Smooth muscle cell (in vitro differentiated cells): Measurements from ENCODE around the gene SRCIN1. TPM values are rescaled to one million over a fixed set of nuclear protein-coding genes. Genes with fewer than 3 reads are reported as not detected.

Experiments used
- DNase-seq: peaks from one replicate; lab custom pipeline; 2025; ENCODE audit not compliant: unreplicated experiment; lab: John Stamatoyannopoulos, UW
- H2AFZ ChIP-seq: fragments of 200-600 bp; sonication (generic); 2 replicates; pipeline ENCODE4 v1.6.0; 2016; ENCODE audit warnings: antibody characterized with exemption, low read depth, mild to moderate bottlenecking
- H3F3A ChIP-seq: fragments of 200-600 bp; sonication (generic); 2 replicates; pipeline ENCODE4 v1.6.0; 2017; ENCODE audit warnings: antibody characterized with exemption, low read depth
- H3K27ac ChIP-seq: fragments of 200-600 bp; sonication (generic); 2 replicates; pipeline ENCODE4 v1.5.1; 2016; ENCODE audit warnings: low read depth, mild to moderate bottlenecking
- H3K27me3 ChIP-seq: fragments of 200-600 bp; sonication (generic); 2 replicates; pipeline ENCODE4 v1.6.1; 2016; ENCODE audit warnings: low read depth, mild to moderate bottlenecking
- H3K36me3 ChIP-seq: fragments of 200-600 bp; sonication (generic); 2 replicates; pipeline ENCODE4 v1.5.1; 2016; ENCODE audit warnings: low read depth
- H3K4me1 ChIP-seq: fragments of 200-600 bp; sonication (generic); 2 replicates; pipeline ENCODE4 v1.5.1; 2016; ENCODE audit warnings: low read depth
- H3K4me2 ChIP-seq: fragments of 200-600 bp; sonication (generic); 2 replicates; pipeline ENCODE4 v1.6.0; 2016; ENCODE audit warnings: mild to moderate bottlenecking
- H3K4me3 ChIP-seq: fragments of 200-600 bp; sonication (generic); 2 replicates; pipeline ENCODE4 v1.5.1; 2016; ENCODE audit warnings: mild to moderate bottlenecking
- H3K79me2 ChIP-seq: fragments of 200-600 bp; sonication (generic); 2 replicates; pipeline ENCODE4 v1.6.0; 2016; ENCODE audit warnings: low read depth, mild to moderate bottlenecking
- H3K9ac ChIP-seq: fragments of 200-600 bp; sonication (generic); 2 replicates; pipeline ENCODE4 v1.6.0; 2016; ENCODE audit warnings: low read depth
- H3K9me3 ChIP-seq: fragments of 200-600 bp; sonication (generic); replicated peaks from 2 replicates; pipeline ENCODE4 v1.5.1; 2016; ENCODE audit warnings: low read depth
- H4K20me1 ChIP-seq: fragments of 200-600 bp; sonication (generic); 2 replicates; pipeline ENCODE4 v1.6.0; 2016; ENCODE audit warnings: low read depth
- WGBS: methylation state at CpG from one replicate; pipeline ENCODE4 v1.1.7; 2016; ENCODE audit warnings: low lambda C conversion rate; 5-methylcytosine and 5-hydroxymethylcytosine counted together
- polyA plus RNA-seq: library from polyadenylated mRNA; unstranded; fragments of >200 nt; fragmentation: Nextera tagmentation; extraction: Ambion mirVana; gene quantifications from 2 replicates; pipeline ENCODE4 v1.2.1, GENCODE V29; 2016
- total RNA-seq: library from RNA; depleted of rRNA; stranded (reverse); fragments of >200 nt; gene quantifications from 2 replicates; pipeline ENCODE4 v1.2.3, GENCODE V29; 2014
- TF ChIP-seq, protein P1 (sequence below): fragments of 200-600 bp; sonication (generic); IDR thresholded peaks from 2 replicates; pipeline ENCODE4 v1.5.1; 2017; ENCODE audit warnings: borderline replicate concordance, mild to moderate bottlenecking, antibody characterized with exemption; ENCODE audit not compliant: insufficient read depth, poor library complexity, severe bottlenecking

Gene SRCIN1
- total and polyA plus RNA-seq, 2 experiments from 2014 or later = 0.16 to 0.90 TPM

DNA sequence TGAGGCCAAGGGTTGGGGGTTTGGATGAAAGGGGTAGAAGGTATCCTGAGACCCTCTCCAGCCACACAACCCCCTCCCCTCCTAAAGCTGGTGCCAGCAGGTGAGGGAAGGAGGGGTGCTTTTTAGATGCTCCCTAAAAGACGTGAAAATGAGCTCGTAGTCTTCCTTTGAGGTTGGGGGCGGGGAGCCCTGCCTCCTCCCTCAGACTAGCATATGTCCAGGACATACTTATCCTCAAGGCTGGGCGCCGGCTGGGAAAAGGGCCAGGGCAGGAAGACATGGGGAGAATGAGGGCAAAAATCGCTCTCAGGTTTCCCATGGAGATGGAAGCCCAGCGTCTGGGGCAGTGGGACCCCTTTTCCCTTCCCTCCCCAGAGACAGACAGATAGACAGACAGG is 26.7 kb downstream of the SRCIN1 start:
- Histone ChIP-seq H3K4me3 (no peak overlapping the region), H3K79me2 (no peaks in the 10 kb centered on the region), H3K27ac (no peak overlapping the region), H3K27me3 (peaks cover 62% of the 10 kb centered on the region), H4K20me1 (no peaks in the 10 kb centered on the region), H3K9me3 (no peaks in the 10 kb centered on the region), H3K36me3 (no peaks in the 10 kb centered on the region), H2AFZ (no peak overlapping the region), H3K4me1 (peaks cover 14% of the 10 kb centered on the region), H3F3A (no peaks in the 10 kb centered on the region), H3K9ac (no peak overlapping the region), H3K4me2 (peak overlapping the region; percentile 72)
- 56% methylated on average over 7 of the region's 7 CpGs for WGBS
- TF ChIP-seq, protein P1, sequence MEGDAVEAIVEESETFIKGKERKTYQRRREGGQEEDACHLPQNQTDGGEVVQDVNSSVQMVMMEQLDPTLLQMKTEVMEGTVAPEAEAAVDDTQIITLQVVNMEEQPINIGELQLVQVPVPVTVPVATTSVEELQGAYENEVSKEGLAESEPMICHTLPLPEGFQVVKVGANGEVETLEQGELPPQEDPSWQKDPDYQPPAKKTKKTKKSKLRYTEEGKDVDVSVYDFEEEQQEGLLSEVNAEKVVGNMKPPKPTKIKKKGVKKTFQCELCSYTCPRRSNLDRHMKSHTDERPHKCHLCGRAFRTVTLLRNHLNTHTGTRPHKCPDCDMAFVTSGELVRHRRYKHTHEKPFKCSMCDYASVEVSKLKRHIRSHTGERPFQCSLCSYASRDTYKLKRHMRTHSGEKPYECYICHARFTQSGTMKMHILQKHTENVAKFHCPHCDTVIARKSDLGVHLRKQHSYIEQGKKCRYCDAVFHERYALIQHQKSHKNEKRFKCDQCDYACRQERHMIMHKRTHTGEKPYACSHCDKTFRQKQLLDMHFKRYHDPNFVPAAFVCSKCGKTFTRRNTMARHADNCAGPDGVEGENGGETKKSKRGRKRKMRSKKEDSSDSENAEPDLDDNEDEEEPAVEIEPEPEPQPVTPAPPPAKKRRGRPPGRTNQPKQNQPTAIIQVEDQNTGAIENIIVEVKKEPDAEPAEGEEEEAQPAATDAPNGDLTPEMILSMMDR = no peak
- no peak for DNase-seq

DNA sequence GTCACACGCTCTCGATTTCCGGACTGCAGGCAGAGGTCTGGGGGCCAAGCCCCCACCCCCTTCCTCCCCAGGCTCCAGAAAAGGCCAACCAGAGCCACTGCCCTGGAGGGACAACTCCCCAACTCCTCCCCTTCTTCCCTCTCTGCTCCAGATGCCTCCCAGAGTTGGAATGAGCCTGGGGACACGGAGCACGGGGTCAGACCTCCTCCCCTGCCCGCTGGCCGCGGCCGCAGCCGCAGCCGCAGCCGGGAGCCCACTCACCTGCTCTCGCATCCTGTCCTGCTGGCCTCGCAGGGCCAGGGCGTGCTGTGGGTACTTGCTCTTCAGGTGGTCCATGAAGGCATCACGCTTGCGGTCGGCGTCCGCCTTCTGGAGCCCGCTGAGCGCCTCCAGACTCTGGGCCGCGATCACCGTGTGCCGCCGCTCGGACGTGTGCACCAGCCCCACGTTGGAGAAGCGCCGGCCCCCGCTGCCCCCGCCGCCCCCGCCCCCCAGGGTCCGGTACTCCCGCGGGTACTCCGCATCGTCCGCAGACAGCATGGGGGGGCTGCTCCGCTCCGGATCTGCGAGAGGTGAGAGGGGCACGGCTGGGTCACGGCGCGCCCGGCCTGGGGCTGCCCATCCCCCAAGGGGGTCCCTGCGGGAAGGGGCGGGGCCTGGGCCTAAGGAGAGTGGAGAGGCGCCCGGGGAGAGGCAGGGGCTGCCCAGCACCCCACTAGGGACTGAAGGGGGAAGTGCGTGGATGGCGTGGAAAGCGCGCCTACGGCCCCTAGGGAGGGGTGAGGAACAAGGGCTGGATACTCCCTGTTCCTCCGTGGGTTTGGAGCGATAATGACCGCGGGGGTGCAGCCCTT is 27.3 kb downstream of the SRCIN1 start:
- no peaks in the 10 kb centered on the region for H3F3A ChIP-seq
- H3K27ac ChIP-seq = no peak overlapping the region
- TF ChIP-seq, protein P1 = no peak
- H2AFZ ChIP-seq = no peak overlapping the region
- DNase-seq = no peak
- WGBS = 6% methylated on average over 46 of the region's 63 CpGs
- no peaks in the 10 kb centered on the region for H3K9me3 ChIP-seq
- H3K27me3 ChIP-seq = peaks cover 69% of the 10 kb centered on the region
- peak overlapping the region; percentile 72 for H3K4me2 ChIP-seq
- peaks cover 14% of the 10 kb centered on the region for H3K4me1 ChIP-seq
- H3K9ac ChIP-seq = no peak overlapping the region
- H3K79me2 ChIP-seq = no peaks in the 10 kb centered on the region
- H3K4me3 ChIP-seq = no peak overlapping the region
- no peaks in the 10 kb centered on the region for H4K20me1 ChIP-seq
- H3K36me3 ChIP-seq = no peaks in the 10 kb centered on the region

DNA sequence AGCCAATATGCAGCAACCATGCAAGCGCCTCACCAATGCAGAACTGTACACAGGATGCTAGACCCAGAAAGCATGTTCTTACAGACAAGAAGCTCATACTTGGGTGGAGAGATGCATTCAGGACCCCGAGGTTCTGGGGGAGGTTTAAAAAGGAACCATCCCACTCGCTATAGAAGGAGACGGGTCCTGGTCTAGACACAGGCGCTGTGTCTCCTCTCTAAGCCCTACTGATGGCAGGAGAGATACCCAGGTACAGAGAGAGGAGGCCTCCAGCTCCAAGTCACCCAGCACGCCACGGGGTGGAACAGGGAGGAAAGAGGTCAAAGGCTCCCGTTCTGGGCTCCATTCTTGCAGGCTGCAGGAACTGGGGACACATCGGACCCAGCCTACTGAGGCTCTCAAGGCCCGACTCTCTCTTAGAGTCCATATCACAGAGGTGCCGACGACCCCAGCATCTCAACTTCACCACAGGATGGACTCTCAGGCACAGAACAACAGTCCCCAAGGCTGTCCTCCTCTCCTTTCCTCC is 28.0 kb downstream of the SRCIN1 start:
- DNase-seq = no peak
- Histone ChIP-seq H3K36me3 (no peaks in the 10 kb centered on the region), H3K79me2 (no peaks in the 10 kb centered on the region), H2AFZ (no peak overlapping the region), H3K4me1 (peaks cover 19% of the 10 kb centered on the region), H3K4me2 (peak overlapping the region; percentile 72), H3K27me3 (peaks cover 76% of the 10 kb centered on the region), H3K4me3 (no peak overlapping the region), H3K27ac (no peak overlapping the region), H4K20me1 (no peaks in the 10 kb centered on the region), H3F3A (no peaks in the 10 kb centered on the region), H3K9ac (no peak overlapping the region), H3K9me3 (no peaks in the 10 kb centered on the region)
- WGBS = 43% methylated on average over 12 of the region's 12 CpGs
- TF ChIP-seq, protein P1 = no peak
